ENCODE results near the gene NHS.

The NHS gene

GRCh38 chrX:17669458-17669857 lies 294.5 kb downstream of the NHS start:
- H3K4me3 ChIP-seq (ENCODE audit: low read depth, low read length): no peak overlapping the region
- TF ChIP-seq, protein P1, sequence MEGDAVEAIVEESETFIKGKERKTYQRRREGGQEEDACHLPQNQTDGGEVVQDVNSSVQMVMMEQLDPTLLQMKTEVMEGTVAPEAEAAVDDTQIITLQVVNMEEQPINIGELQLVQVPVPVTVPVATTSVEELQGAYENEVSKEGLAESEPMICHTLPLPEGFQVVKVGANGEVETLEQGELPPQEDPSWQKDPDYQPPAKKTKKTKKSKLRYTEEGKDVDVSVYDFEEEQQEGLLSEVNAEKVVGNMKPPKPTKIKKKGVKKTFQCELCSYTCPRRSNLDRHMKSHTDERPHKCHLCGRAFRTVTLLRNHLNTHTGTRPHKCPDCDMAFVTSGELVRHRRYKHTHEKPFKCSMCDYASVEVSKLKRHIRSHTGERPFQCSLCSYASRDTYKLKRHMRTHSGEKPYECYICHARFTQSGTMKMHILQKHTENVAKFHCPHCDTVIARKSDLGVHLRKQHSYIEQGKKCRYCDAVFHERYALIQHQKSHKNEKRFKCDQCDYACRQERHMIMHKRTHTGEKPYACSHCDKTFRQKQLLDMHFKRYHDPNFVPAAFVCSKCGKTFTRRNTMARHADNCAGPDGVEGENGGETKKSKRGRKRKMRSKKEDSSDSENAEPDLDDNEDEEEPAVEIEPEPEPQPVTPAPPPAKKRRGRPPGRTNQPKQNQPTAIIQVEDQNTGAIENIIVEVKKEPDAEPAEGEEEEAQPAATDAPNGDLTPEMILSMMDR (IDR thresholded peaks at IDR 0.05; ENCODE audit: low read depth, low read length): no peak

DNA sequence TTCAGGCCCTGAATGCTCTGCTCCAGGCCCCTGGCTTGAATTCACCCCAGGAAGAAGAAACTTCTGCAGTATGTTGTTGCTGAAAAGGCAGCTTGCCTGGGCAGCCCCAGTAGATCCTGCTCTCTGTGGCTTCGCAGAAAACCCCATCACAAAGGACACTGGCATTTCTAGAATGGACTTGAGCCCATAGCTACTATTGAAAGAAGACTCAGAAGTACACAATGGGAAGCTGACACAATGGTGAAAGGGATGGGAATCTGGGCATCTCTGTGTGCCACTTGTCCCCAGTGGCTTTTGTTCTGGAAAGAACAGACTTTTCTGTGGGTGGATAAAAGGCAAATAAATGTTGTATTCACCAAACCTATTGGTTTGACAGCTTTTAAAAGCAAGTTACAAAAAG lies 294.9 kb downstream of the NHS start:
- TF ChIP-seq, protein P1 (IDR thresholded peaks at IDR 0.05; ENCODE audit: low read depth, low read length): no peak
- no peak overlapping the region for H3K4me3 ChIP-seq (ENCODE audit: low read depth, low read length)

- TF ChIP-seq, protein P1 (IDR thresholded peaks at IDR 0.05; ENCODE audit: low read depth, low read length): no peak
- no peak overlapping the region for H3K4me3 ChIP-seq (ENCODE audit: low read depth, low read length)
Measured at GRCh38 chrX:17670874-17671273, 295.9 kb downstream of the NHS start.

DNA sequence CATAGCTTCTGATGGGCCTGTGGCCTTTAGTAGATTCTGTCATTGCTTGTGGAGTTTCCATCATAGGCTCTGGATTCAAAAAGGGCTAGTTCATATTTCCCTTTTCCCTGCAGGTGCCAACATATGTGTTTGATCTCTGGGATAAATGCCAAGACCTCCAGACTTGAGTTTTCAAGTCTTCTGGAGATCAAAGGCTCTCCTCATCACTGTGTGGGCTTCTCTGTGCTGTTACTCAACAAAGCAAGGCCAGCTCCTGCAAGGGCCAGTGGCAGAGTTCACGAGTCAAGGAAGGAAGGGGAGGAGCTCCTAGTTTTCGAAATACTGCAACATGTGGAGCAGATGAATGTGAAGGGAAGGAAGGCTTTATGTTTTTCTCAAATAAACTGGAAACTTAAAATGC lies 299.6 kb downstream of the NHS start:
- no peak overlapping the region for H3K4me3 ChIP-seq (ENCODE audit: low read depth, low read length)
- TF ChIP-seq, protein P1 (IDR thresholded peaks at IDR 0.05; ENCODE audit: low read depth, low read length): no peak

- TF ChIP-seq, protein P1 (IDR thresholded peaks at IDR 0.05; ENCODE audit: low read depth, low read length): no peak
Measured at GRCh38 chrX:17679261-17679660, 304.3 kb downstream of the NHS start.

GRCh38 chrX:17679820-17680219 lies 304.8 kb downstream of the NHS start:
- TF ChIP-seq, protein P1 (IDR thresholded peaks at IDR 0.05; ENCODE audit: low read depth, low read length): no peak
- H3K4me3 ChIP-seq (ENCODE audit: low read depth, low read length): no peak overlapping the region

More at GRCh38 chrX:17679261-17679660, 304.3 kb downstream of the NHS start:
- no peak overlapping the region for H3K4me3 ChIP-seq (ENCODE audit: low read depth, low read length)

DNA sequence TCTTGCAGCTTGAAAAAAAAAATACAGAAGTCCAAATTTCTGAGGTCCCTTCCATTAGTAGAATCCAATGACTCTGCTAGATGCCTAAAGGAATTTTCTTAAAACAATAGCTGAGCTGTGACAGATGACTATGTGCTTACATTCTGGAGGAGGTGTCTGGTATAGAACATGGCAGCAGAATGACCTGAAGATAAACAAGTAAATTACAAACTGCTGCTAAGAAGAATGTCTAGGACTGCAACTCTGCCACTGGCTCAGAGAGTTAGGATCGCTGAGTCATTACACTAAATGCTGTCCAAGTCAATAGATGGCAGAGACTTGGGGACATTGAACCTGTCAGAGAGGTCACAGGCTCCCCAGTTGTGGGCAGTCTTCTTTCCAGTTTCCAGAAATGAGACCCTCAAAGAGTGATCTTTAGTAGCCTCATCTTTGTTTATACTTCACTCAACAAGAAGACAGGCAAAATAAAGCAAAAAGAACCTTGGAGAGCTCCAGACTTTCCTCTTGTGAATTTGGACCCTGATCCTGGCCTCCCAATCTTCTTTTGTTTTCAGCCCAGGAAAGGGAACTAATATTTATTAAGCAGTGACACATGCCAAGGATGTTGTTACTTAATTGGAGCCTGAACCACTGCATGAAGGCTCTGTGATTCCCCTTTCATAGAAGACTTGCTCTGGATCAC lies 305.9 kb downstream of the NHS start:
- H3K4me3 ChIP-seq (ENCODE audit: low read depth, low read length): no peak overlapping the region
- TF ChIP-seq, protein P1 (IDR thresholded peaks at IDR 0.05; ENCODE audit: low read depth, low read length): no peak

Measured in WI38 (cell line).